Glomerular visceral epithelial cell (primary cell): ENCODE data around the gene DNAJB9.
A peak's percentile ranks its signal among the peaks of the same experiment; 100 is the strongest.
"Not testable (repeated sequence)": the region's sequence is repeated elsewhere in the genome, so short reads cannot be mapped to it uniquely, and the experiment has no call there.

Experiments
- DNase-seq: peaks from one replicate; pipeline ENCODE4 v3.0.0-alpha.2; 2016; ENCODE audit errors: extremely low spot score

DNAJB9 gene

DNA sequence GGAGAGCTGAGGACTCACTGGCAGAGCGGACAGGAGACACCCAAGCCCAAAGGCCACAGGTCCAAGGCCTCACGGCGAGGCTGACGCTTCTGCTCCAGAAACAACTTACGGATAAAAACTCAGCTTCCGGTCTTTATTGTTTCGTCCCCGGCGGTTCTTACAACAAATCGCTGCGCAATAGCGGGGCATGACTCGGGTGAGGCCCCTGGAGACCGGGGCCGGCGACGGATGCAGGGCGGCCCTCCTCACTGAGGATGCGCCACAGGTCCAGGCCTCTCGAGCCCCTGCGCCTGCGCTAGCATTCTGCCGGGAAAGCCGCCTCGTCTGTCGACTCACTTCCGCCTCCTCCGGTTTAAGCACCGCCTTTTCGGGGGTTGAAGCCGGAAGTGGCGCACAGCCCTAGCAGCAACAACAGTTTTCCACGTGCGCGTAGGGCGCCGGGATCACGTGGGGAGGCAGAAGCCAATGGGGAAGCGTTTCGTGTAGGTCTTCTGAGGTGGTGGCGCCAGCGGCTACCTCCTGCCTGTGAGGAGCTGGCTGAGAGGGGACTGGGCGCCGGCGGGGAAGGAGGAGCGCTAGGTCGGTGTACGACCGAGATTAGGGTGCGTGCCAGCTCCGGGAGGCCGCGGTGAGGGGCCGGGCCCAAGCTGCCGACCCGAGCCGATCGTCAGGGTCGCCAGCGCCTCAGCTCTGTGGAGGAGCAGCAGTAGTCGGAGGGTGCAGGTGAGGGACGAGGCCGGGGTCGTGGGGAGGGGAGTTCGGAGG is at the start of gene DNAJB9, which contains the start of gene THAP5:
Gene DNAJB9 (plus strand): TSS at position 494 of the 765 bp plus-strand sequence. CDS start 1,853 bp downstream, outside the sequence.
Gene THAP5 (minus strand): TSS at position 326 of the 765 bp plus-strand sequence. CDS start 137 bp downstream, at position 189.
- peak; percentile 99 for DNase-seq

DNA sequence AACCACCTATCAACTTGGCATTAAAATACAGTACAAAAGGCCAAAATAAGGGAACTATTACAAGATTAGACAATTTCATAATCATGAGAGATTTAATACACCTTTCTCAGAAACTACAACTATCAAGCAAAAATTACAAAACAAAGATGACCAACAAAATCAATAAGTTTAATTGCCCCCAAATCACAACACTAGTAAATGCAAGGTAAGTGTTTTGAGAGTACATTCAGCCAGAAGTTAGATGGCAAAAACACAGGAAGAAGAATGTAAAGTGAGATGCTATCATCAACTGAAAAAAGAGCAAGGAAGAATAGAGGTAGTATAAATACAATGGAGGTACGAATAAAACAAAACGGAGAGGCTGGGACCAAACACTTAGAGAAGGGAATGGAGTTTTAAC is 46.9 kb upstream of the DNAJB9 start:
- no peak for DNase-seq

GRCh38 chr7:108525327-108525984 is 44.2 kb upstream of the DNAJB9 start:
- DNase-seq: peak; percentile 81

DNA sequence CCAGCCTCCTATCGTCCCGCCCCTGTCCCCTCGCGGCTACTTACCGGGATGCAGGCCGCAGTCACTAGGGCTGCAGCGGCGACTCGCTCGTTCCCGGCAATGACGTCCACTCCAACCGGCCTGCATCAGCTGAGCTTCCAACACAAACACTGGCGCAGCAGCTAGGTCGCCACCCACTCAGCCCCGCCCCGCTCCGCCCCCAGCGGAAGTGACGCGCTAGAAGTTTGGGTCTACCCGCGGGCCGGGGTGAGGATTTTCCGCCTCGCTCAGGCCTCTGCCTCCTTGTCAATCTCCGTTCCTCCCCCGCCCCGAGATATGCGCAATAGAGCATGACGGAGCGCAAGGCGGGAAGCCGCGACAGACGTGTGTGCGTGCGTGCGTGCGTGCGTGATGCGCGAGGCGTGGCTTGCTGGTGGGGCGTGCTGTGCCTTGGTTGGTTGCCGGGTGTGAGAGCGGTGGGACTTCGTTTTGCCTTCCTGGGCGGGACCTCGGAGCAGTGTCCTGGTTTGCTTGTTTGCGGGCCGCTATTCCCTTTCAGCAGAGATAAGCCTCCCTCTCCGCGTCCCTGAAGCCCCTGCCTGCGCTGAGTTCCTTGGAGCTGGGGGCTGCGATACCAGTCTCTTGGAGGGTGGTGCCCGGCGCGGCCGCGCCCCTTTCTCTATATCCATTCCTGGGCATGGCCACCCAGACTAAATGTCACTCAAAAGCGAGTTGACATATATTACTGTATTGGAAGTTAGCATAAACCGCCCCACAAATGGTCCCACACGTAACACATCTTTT is 43.5 kb upstream of the DNAJB9 start, which contains the start of gene PNPLA8:
Gene PNPLA8 (minus strand): TSS at position 151 of the 783 bp plus-strand sequence. CDS start 10,644 bp downstream, outside the sequence.
- peak; percentile 99 for DNase-seq

DNA sequence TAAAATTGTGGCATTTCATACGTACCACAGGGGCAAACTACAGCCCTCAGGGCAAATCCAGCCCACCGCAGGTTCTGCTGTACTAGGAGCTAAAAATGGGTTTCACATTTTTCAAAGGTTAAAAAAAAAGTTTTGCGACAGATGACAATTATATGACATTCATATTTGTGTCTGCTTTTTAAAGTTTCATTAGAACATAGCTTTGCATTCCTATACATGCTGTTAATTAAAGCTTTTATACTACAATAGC is 43.0 kb upstream of the DNAJB9 start:
- no peak for DNase-seq

GRCh38 chr7:108528183-108528712 is 41.4 kb upstream of the DNAJB9 start:
- no peak for DNase-seq

GRCh38 chr7:108529341-108529740 is 40.3 kb upstream of the DNAJB9 start:
- no peak for DNase-seq

DNA sequence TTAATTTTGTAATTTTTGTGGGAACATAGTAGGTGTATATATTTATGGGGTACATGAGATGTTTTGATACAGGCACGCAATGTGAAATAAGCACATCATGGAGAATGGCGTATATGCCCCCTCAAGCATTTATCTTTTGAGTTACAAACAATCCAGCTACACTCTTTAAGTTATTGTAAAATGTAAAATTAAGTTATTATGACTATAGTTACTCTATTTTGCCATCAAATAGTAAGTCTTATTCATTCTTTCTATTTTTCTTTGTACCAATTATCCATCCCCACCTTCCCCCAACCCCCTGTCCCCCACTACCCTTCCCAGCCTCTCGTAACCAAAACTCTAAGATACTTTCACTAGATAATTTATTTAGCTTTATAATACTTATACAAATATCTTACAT is 36.0 kb upstream of the DNAJB9 start:
- no peak for DNase-seq

GRCh38 chr7:108535257-108535656 is 34.4 kb upstream of the DNAJB9 start:
- DNase-seq: no peak

DNA sequence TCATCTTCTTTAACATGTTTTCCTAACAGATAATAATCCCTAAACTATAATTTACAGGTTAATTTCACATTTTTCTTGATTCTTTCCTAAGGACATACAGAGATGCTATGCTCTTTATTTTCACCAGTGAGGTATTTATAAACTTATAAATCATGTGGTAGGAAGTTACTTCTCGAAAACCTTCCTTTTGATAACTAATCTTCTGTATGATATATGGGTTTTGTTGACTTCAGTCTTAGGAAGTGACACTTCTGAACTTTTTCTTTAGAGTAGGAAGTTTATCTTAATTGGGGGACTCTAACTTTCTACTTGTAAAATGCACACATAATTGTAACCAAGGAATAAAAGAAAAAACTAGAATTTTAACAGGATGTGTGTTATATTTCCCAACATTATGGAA is 33.9 kb upstream of the DNAJB9 start:
- no peak for DNase-seq

DNA sequence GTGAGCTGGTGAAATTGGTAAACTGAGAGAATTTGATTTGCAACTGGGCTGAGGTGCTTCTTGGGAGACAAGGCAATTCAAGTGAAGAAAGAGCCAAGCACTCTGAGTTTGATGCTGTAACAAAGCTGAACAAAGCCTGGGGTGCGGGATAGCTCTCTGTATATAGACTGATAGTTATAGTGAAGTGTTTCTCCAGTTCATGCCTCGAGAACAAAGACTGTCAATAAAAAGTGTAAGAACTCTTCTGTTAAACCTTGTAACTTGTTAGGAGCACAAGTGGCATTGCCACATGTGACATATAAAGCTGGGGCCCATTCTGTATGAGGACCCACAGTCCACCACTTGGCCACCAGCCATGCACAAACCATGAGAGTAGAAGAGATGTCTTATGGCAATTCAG is 32.4 kb upstream of the DNAJB9 start:
- DNase-seq: no peak

GRCh38 chr7:108538236-108538635 is 31.4 kb upstream of the DNAJB9 start:
- DNase-seq: not testable (repeated sequence)

GRCh38 chr7:108538685-108539084 is 31.0 kb upstream of the DNAJB9 start:
- DNase-seq: not testable (repeated sequence)

DNA sequence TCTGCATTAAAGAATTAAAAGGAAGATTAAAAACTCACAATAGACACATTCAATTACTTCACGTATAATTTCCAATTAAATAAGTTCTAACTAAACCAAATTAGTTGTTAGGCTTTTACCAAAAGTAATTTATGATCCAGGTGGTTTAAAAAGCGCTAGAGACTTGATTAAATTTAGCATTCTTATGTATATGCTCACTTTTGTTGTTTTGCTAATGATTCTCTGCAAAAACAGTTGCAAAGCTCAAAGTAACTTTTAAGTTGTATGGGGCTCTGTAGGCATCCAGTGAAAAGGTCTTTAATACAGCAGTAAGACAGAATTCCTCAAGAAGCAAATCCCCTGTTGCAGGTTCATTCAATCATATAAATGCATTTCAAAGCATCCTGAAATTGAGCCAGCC is 28.2 kb upstream of the DNAJB9 start:
- DNase-seq: no peak

- DNase-seq: not testable (repeated sequence)
These were observed 21.4 kb upstream of the DNAJB9 start for GRCh38 chr7:108548141-108548896.

GRCh38 chr7:108556665-108557064 is 13.0 kb upstream of the DNAJB9 start:
- DNase-seq: not testable (repeated sequence)

DNA sequence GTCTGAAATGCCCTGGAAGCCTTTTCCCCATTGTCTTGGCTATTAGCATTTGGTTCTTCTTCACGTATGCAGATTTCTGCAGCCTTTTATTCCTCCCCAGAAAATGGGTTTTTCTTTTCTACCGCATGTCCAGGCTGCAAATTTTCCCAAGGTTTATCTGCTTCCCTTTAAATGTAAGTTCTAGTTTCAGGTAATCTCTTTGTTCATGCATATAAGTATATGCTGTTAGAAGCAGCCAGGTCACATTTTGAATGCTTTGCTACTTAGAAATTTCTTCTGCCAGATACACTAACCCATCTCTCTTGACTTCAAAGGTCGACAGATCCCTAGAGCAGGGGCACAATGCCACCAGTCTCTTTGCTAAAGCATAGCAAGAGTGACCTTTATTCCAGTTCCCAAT is 12.5 kb upstream of the DNAJB9 start:
- DNase-seq: no peak

- no peak for DNase-seq
These were observed 12.1 kb upstream of the DNAJB9 start for GRCh38 chr7:108557617-108558016.

GRCh38 chr7:108559253-108559652 is 10.4 kb upstream of the DNAJB9 start:
- no peak for DNase-seq

- no peak for DNase-seq
These were observed 8.5 kb upstream of the DNAJB9 start for GRCh38 chr7:108561047-108561619.

- no peak for DNase-seq
These were observed 3.7 kb upstream of the DNAJB9 start for GRCh38 chr7:108565987-108566386.
